Peyer's patch (tissue), 4 donors: Measurements from ENCODE around the gene RERE.

Experiments used
- CTCF ChIP-seq, 6 experiments: fragments of 450-650 bp in 4 of 6; fragments of 200-600 bp in 2 of 6; sonication (generic) in 1 of 6; IDR thresholded peaks; one replicate each; pipeline ENCODE4 v1.5.1; 2017 to 2019; ENCODE audit warnings: antibody characterized with exemption in 6 of 6, mild to moderate bottlenecking in 3 of 6, moderate library complexity in 1 of 6
- POLR2A ChIP-seq, 2 donors: fragments of 450-650 bp; IDR thresholded peaks; one replicate each; pipeline ENCODE4 v1.5.1; 2017; ENCODE audit warnings: antibody characterized with exemption in 2 of 2, mild to moderate bottlenecking in 2 of 2, moderate library complexity in 2 of 2

DNA sequence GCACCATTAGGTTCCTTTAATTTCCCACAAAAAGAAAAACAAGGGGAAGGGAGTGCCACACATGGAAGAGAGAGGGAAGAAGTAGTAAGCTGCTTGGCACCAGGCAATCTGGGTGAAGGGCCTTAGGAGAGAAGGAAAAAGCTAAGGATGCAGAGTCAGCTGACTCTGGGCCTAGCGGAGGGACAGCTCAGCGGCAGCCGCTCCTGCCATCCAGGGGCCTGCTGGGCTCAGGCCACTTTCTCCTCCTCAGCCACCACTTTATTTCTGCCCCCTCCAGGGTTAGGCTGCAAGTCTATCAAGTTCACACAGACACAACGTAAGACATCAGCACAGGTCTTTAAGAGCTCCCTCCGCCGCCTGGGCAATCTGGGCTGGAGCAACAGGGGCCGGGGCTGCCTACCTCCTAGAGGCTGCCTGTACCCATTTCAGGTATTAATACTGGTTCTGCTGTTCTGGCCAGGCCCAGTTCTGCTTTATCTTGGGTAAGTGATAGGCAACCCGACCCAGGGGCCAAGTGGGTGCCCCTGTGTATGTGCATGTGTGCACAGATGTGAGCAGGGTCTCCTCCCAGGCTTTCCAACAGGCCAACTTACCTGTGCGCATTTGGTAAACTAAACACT, 446.0 kb downstream of the RERE start:
- no peak for TF ChIP-seq CTCF (IDR thresholded peaks at IDR 0.05)
- no peak for TF ChIP-seq POLR2A (IDR thresholded peaks at IDR 0.05)
